22Rv1 (cell line): ENCODE data around the gene MEIKIN.

Source experiments
- H3K27ac ChIP-seq: fragments of 450-650 bp; 2 replicates; pipeline ENCODE4 v1.5.1; 2017
- CTCF ChIP-seq: fragments of 450-650 bp; IDR thresholded peaks from 2 replicates; pipeline ENCODE4 v1.5.1; 2017; ENCODE audit warnings: mild to moderate bottlenecking
- ZFX ChIP-seq: fragments of 450-650 bp; IDR thresholded peaks from 2 replicates; pipeline ENCODE4 v1.6.1; 2017; ENCODE audit warnings: antibody characterized with exemption, borderline replicate concordance

Gene MEIKIN

GRCh38 chr5:131957721-131958441 is 12.4 kb upstream of the MEIKIN start:
- no peak overlapping the region for H3K27ac ChIP-seq
- no peak for TF ChIP-seq CTCF
- TF ChIP-seq ZFX: no peak

GRCh38 chr5:131953969-131954368 is 8.5 kb upstream of the MEIKIN start:
- H3K27ac ChIP-seq: no peak overlapping the region
- TF ChIP-seq CTCF: no peak
- TF ChIP-seq ZFX: no peak

GRCh38 chr5:131952301-131952857 is 6.9 kb upstream of the MEIKIN start:
- H3K27ac ChIP-seq: no peak overlapping the region
- no peak for TF ChIP-seq CTCF
- no peak for TF ChIP-seq ZFX

- H3K27ac ChIP-seq: no peak overlapping the region
- no peak for TF ChIP-seq ZFX
- no peak for TF ChIP-seq CTCF
Measured at GRCh38 chr5:131950706-131951105, 5.2 kb upstream of the MEIKIN start.

GRCh38 chr5:131947445-131947844 is 2.0 kb upstream of the MEIKIN start:
- TF ChIP-seq CTCF: no peak
- H3K27ac ChIP-seq: no peak overlapping the region

- TF ChIP-seq CTCF: no peak
- no peak for TF ChIP-seq ZFX
- no peak overlapping the region for H3K27ac ChIP-seq
Measured at GRCh38 chr5:131944702-131945550, 537 bp downstream of the MEIKIN start.

GRCh38 chr5:131943916-131944315 is 1.5 kb downstream of the MEIKIN start:
- no peak overlapping the region for H3K27ac ChIP-seq
- TF ChIP-seq ZFX (no peak), CTCF (no peak)
